B cell (primary cell): ENCODE measurements around the gene TVP23C.
"Not testable (repeated sequence)": the region's sequence is repeated elsewhere in the genome, so short reads cannot be mapped to it uniquely, and the experiment has no call there.

Source experiments
- EZH2 ChIP-seq: IDR thresholded peaks from 2 replicates; pipeline ENCODE4 v1.6.1; 2012; ENCODE audit warnings: borderline replicate concordance, low read depth, mild to moderate bottlenecking, moderate library complexity, low read length; ENCODE audit not compliant: insufficient read depth, poor library complexity, severe bottlenecking
- TF ChIP-seq, protein P1 (sequence below): fragments of 200-600 bp; IDR thresholded peaks from one replicate; pipeline ENCODE4 v1.8.0; 2022; ENCODE audit warnings: antibody characterized with exemption, mild to moderate bottlenecking

DNA sequence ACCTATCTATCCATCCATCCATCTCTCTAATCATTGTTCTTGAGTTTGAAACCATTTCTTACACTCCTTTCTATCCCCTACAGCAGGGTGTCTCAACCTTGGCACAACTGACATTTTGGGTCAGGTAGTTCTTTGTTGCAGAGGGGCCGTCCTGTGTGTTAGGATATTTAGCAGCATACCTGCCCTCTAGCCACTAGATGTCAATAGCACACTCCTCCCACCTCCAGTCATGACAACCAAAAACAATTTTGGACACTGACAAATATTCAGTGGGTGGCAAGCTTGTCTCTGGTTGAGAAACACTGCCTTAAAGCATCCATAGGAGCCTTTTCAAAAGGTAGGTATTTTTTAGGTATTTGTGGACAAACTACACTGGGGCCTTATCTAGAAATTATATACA lies 10.4 kb downstream of the TVP23C start:
- TF ChIP-seq, protein P1, sequence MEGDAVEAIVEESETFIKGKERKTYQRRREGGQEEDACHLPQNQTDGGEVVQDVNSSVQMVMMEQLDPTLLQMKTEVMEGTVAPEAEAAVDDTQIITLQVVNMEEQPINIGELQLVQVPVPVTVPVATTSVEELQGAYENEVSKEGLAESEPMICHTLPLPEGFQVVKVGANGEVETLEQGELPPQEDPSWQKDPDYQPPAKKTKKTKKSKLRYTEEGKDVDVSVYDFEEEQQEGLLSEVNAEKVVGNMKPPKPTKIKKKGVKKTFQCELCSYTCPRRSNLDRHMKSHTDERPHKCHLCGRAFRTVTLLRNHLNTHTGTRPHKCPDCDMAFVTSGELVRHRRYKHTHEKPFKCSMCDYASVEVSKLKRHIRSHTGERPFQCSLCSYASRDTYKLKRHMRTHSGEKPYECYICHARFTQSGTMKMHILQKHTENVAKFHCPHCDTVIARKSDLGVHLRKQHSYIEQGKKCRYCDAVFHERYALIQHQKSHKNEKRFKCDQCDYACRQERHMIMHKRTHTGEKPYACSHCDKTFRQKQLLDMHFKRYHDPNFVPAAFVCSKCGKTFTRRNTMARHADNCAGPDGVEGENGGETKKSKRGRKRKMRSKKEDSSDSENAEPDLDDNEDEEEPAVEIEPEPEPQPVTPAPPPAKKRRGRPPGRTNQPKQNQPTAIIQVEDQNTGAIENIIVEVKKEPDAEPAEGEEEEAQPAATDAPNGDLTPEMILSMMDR, result not testable (repeated sequence)
- TF ChIP-seq EZH2, result not testable (repeated sequence)
